HTERT RPE-1 (cell line): Measurements from ENCODE around the gene NFATC1.
"Not testable (repeated sequence)": the region's sequence is repeated elsewhere in the genome, so short reads cannot be mapped to it uniquely, and the experiment has no call there.

Experiments
- in situ Hi-C: fragments of 300-500 bp; cut with MboI; formaldehyde crosslinking; loops from 4 replicates; pipeline ENCODE4 v1.14.3; 2020; ENCODE audit warnings: low sequenced_read_pairs

Gene NFATC1

GRCh38 chr18:79502782-79503181, 107.1 kb downstream of the NFATC1 start:
- in situ Hi-C loops, result no loop called here

GRCh38 chr18:79503406-79503805, 107.7 kb downstream of the NFATC1 start:
- in situ Hi-C loops, result no loop called here

- in situ Hi-C loops, result no loop called here
Measured at GRCh38 chr18:79504034-79504433, 108.3 kb downstream of the NFATC1 start.

GRCh38 chr18:79504495-79504894, 108.8 kb downstream of the NFATC1 start:
- in situ Hi-C loops, result not testable (repeated sequence)

GRCh38 chr18:79505465-79505864, 109.7 kb downstream of the NFATC1 start:
- in situ Hi-C loops, result not testable (repeated sequence)

GRCh38 chr18:79506191-79507075, 110.7 kb downstream of the NFATC1 start:
- in situ Hi-C loops, result no loop called here

- in situ Hi-C loops, result no loop called here
Measured at GRCh38 chr18:79507076-79507545, 111.4 kb downstream of the NFATC1 start.

GRCh38 chr18:79507546-79508480, 112.1 kb downstream of the NFATC1 start:
- in situ Hi-C loops, result no loop called here

- in situ Hi-C loops, result no loop called here
Measured at GRCh38 chr18:79508565-79509535, 113.1 kb downstream of the NFATC1 start.

GRCh38 chr18:79509536-79509930, 113.8 kb downstream of the NFATC1 start:
- in situ Hi-C loops, result no loop called here

- in situ Hi-C loops, result no loop called here
Measured at GRCh38 chr18:79510046-79510685, 114.4 kb downstream of the NFATC1 start.

- in situ Hi-C loops, result no loop called here
Measured at GRCh38 chr18:79510731-79511241, 115.1 kb downstream of the NFATC1 start.

- in situ Hi-C loops, result no loop called here
Measured at GRCh38 chr18:79511271-79511670, 115.5 kb downstream of the NFATC1 start.

GRCh38 chr18:79511671-79512301, 116.1 kb downstream of the NFATC1 start:
- in situ Hi-C loops, result no loop called here

- in situ Hi-C loops, result no loop called here
Measured at GRCh38 chr18:79512461-79513380, 117.0 kb downstream of the NFATC1 start.

GRCh38 chr18:79513381-79514081, 117.8 kb downstream of the NFATC1 start:
- in situ Hi-C loops, result no loop called here

- in situ Hi-C loops, result no loop called here
Measured at GRCh38 chr18:79515331-79515730, 119.6 kb downstream of the NFATC1 start.
